Progenitor cell of endocrine pancreas (in vitro differentiated cells): ENCODE results near the gene ZNF526. TPM values are rescaled to one million over a fixed set of nuclear protein-coding genes. Genes with fewer than 3 reads are reported as not detected.
A peak's percentile ranks its signal among the peaks of the same experiment; 100 is the strongest.

Source experiments
- DNase-seq: peaks from one replicate; pipeline ENCODE4 v3.0.0; 2021; ENCODE audit warnings: low spot score; ENCODE audit not compliant: unreplicated experiment
- H3K27ac Mint-ChIP-seq: 2 replicates; pipeline ENCODE4 v1.8.0; 2021; ENCODE audit warnings: mild to moderate bottlenecking, moderate library complexity, mixed read lengths
- H3K27me3 Mint-ChIP-seq: 2 replicates; pipeline ENCODE4 v1.8.0; 2021; ENCODE audit warnings: mixed read lengths
- H3K36me3 Mint-ChIP-seq: 2 replicates; pipeline ENCODE4 v1.8.0; 2022; ENCODE audit warnings: mixed read lengths; ENCODE audit not compliant: insufficient read depth
- H3K4me1 Mint-ChIP-seq: 2 replicates; pipeline ENCODE4 v1.8.0; 2021; ENCODE audit warnings: low read depth, mixed read lengths
- H3K4me3 Mint-ChIP-seq: 2 replicates; pipeline ENCODE4 v1.8.0; 2021; ENCODE audit warnings: low read depth, mild to moderate bottlenecking, moderate library complexity, mixed read lengths
- H3K9me3 Mint-ChIP-seq: 2 replicates; pipeline ENCODE4 v1.8.0; 2021; ENCODE audit warnings: low read depth, mixed read lengths
- CTCF ChIP-seq: fragments of 200-600 bp; sonication (generic); IDR thresholded peaks from one replicate; pipeline ENCODE4 v1.5.0; 2021; ENCODE audit warnings: antibody characterized with exemption, mild to moderate bottlenecking; ENCODE audit not compliant: unreplicated experiment
- total RNA-seq: library from RNA; stranded (reverse); gene quantifications from 2 replicates; pipeline ENCODE4 v1.2.1, GENCODE V29; 2021

ZNF526 gene
- total RNA-seq, 1 donor from 2014 or later = 21.1 TPM

GRCh38 chr19:42229301-42229854 lies 9.3 kb downstream of the ZNF526 start:
- Mint-ChIP-seq H3K36me3 (peaks cover 26% of the 10 kb centered on the region), H3K4me3 (no peak overlapping the region), H3K9me3 (no peaks in the 10 kb centered on the region), H3K27ac (peak overlapping the region; percentile 79), H3K4me1 (no peaks in the 10 kb centered on the region), H3K27me3 (no peaks in the 10 kb centered on the region)
- no peak for DNase-seq
- TF ChIP-seq CTCF = no peak

GRCh38 chr19:42229855-42230351 lies 9.8 kb downstream of the ZNF526 start:
- no peak for DNase-seq
- Mint-ChIP-seq H3K27me3 (no peaks in the 10 kb centered on the region), H3K9me3 (no peaks in the 10 kb centered on the region), H3K4me3 (no peak overlapping the region), H3K27ac (peak overlapping the region; percentile 79), H3K4me1 (no peaks in the 10 kb centered on the region), H3K36me3 (peaks cover 25% of the 10 kb centered on the region)
- TF ChIP-seq CTCF = no peak

GRCh38 chr19:42230571-42230970 lies 10.5 kb downstream of the ZNF526 start:
- Mint-ChIP-seq H3K9me3 (no peaks in the 10 kb centered on the region), H3K4me3 (no peak overlapping the region), H3K4me1 (no peaks in the 10 kb centered on the region), H3K27ac (no peak overlapping the region), H3K36me3 (peaks cover 29% of the 10 kb centered on the region), H3K27me3 (no peaks in the 10 kb centered on the region)
- no peak for TF ChIP-seq CTCF
- no peak for DNase-seq

- no peaks in the 10 kb centered on the region for H3K4me1 Mint-ChIP-seq
- no peaks in the 10 kb centered on the region for H3K27me3 Mint-ChIP-seq
- no peak overlapping the region for H3K4me3 Mint-ChIP-seq
- TF ChIP-seq CTCF = no peak
- DNase-seq = no peak
- no peaks in the 10 kb centered on the region for H3K9me3 Mint-ChIP-seq
- peaks cover 29% of the 10 kb centered on the region for H3K36me3 Mint-ChIP-seq
- H3K27ac Mint-ChIP-seq = no peak overlapping the region
These were observed 12.3 kb downstream of the ZNF526 start for GRCh38 chr19:42232435-42232834.

GRCh38 chr19:42233106-42233505 lies 13.0 kb downstream of the ZNF526 start:
- no peaks in the 10 kb centered on the region for H3K9me3 Mint-ChIP-seq

More at GRCh38 chr19:42233106-42233505, 13.0 kb downstream of the ZNF526 start:
- no peak for DNase-seq
- H3K27ac Mint-ChIP-seq = no peak overlapping the region
- no peaks in the 10 kb centered on the region for H3K4me1 Mint-ChIP-seq
- H3K36me3 Mint-ChIP-seq = peaks cover 29% of the 10 kb centered on the region
- TF ChIP-seq CTCF = no peak
- no peaks in the 10 kb centered on the region for H3K27me3 Mint-ChIP-seq
- no peak overlapping the region for H3K4me3 Mint-ChIP-seq
